K562 (cell line): ENCODE data around the gene SH3BGR. TPM values are rescaled to one million over a fixed set of nuclear protein-coding genes. Genes with fewer than 3 reads are reported as not detected.

Source experiments
- ARID1B ChIP-seq: fragments of 450-650 bp; IDR thresholded peaks from 2 replicates; pipeline ENCODE4 v1.6.1; 2016; ENCODE audit warnings: antibody characterized with exemption, mild to moderate bottlenecking, inconsistent platforms
- C11orf30 ChIP-seq: fragments of 450-650 bp; IDR thresholded peaks from 2 replicates; pipeline ENCODE4 v1.6.1; 2016; ENCODE audit warnings: low read depth, mild to moderate bottlenecking
- CXXC5 ChIP-seq: fragments of 250-450 bp; sonication (Bioruptor Pico); IDR thresholded peaks from 2 replicates; pipeline ENCODE4 v1.8.0; 2022; ENCODE audit warnings: inconsistent platforms, mild to moderate bottlenecking, moderate library complexity
- EGR1 ChIP-seq: fragments of 450-650 bp; conservative IDR thresholded peaks from 2 replicates; pipeline ENCODE4 v1.6.1; 2017; ENCODE audit warnings: mild to moderate bottlenecking
- EHMT2 ChIP-seq: fragments of 450-650 bp; IDR thresholded peaks from 2 replicates; pipeline ENCODE4 v1.6.1; 2018; ENCODE audit warnings: antibody characterized with exemption
- EP300 ChIP-seq: IDR thresholded peaks from 2 replicates; pipeline ENCODE4 v1.6.1; 2012; ENCODE audit warnings: low read length, improper control_type of control experiment
- ETV6 ChIP-seq, 3 experiments: fragments of 150-350 bp in 1 of 3; sonication (generic) in 1 of 3; formaldehyde crosslinking in 1 of 3; IDR thresholded peaks; 2 replicates each; pipeline versions ENCODE4 v1.6.1 to v1.8.0; 2014 to 2022; ENCODE audit warnings: borderline replicate concordance in 2 of 3, low read depth in 2 of 3, antibody characterized with exemption in 1 of 3, low read length in 1 of 3, mild to moderate bottlenecking in 1 of 3, missing genetic modification reagents in 1 of 3
- FOXM1 ChIP-seq, 2 experiments: fragments of 450-650 bp in 1 of 2; sonication (generic) in 1 of 2; formaldehyde crosslinking in 1 of 2; IDR thresholded peaks; 2 replicates each; pipeline versions ENCODE4 v1.6.1 to v1.9.0; 2017 to 2022; ENCODE audit warnings: low read depth in 2 of 2, mild to moderate bottlenecking in 2 of 2, missing genetic modification reagents in 1 of 2, moderate library complexity in 1 of 2
- HOMEZ ChIP-seq: fragments of 250-450 bp; sonication (Bioruptor Pico); IDR thresholded peaks from 2 replicates; pipeline ENCODE4 v1.4.0; 2020; ENCODE audit warnings: mild to moderate bottlenecking, moderate library complexity
- JUND ChIP-seq, 2 experiments: IDR thresholded peaks; 2 replicates in 1 of 2; 3 replicates in 1 of 2; pipeline ENCODE4 v1.6.1; 2011; ENCODE audit warnings: borderline replicate concordance in 2 of 2, low read depth in 2 of 2, low read length in 2 of 2, improper control_type of control experiment in 1 of 2, missing biosample characterization in 1 of 2, missing genetic modification characterization in 1 of 2, missing genetic modification reagents in 1 of 2
- MBD2 ChIP-seq: sonication (generic); IDR thresholded peaks from 2 replicates; pipeline ENCODE4 v1.6.1; 2016; ENCODE audit warnings: low read depth, borderline replicate concordance
- NBN ChIP-seq: fragments of 450-650 bp; IDR thresholded peaks from 2 replicates; pipeline ENCODE4 v1.6.1; 2016; ENCODE audit warnings: low read depth, mild to moderate bottlenecking
- POLR2AphosphoS5 ChIP-seq: IDR thresholded peaks from 2 replicates; pipeline ENCODE4 v1.6.1; 2011; ENCODE audit warnings: mild to moderate bottlenecking, low read depth, low read length, moderate library complexity; ENCODE audit not compliant: control insufficient read depth, insufficient read depth
- POLR3G ChIP-seq: IDR thresholded peaks from 2 replicates; pipeline ENCODE4 v1.6.1; 2011; ENCODE audit not compliant: insufficient read length, insufficient replicate concordance; ENCODE audit errors: extremely low read depth
- RCOR1 ChIP-seq, 2 experiments: IDR thresholded peaks; 2 replicates each; pipeline ENCODE4 v1.6.1; 2012; ENCODE audit warnings: low read depth in 2 of 2, low read length in 2 of 2, borderline replicate concordance in 1 of 2, improper control_type of control experiment in 1 of 2
- SETDB1 ChIP-seq: IDR thresholded peaks from one replicate; pipeline ENCODE4 v1.6.1; 2012; ENCODE audit warnings: low read length, control low read depth, inconsistent platforms
- SMAD4 ChIP-seq: fragments of 250-450 bp; sonication (Bioruptor Pico); conservative IDR thresholded peaks from 2 replicates; pipeline ENCODE4 v1.8.0; 2021; ENCODE audit warnings: inconsistent platforms, mild to moderate bottlenecking, moderate library complexity
- SMARCA4 ChIP-seq: fragments of 450-650 bp; IDR thresholded peaks from 2 replicates; pipeline ENCODE4 v1.6.1; 2016
- SMARCE1 ChIP-seq: fragments of 450-650 bp; IDR thresholded peaks from 2 replicates; pipeline ENCODE4 v1.7.1; 2016; ENCODE audit warnings: mild to moderate bottlenecking
- TAF9B ChIP-seq: fragments of 450-650 bp; IDR thresholded peaks from 2 replicates; pipeline ENCODE4 v1.6.1; 2018; ENCODE audit warnings: mild to moderate bottlenecking; ENCODE audit not compliant: partially characterized antibody
- TBP ChIP-seq: optimal IDR thresholded peaks from 2 replicates; pipeline ENCODE3; 2011; ENCODE audit warnings: low read depth, low read length, improper control_type of control experiment
- TCF7 ChIP-seq: sonication (generic); IDR thresholded peaks from 2 replicates; pipeline ENCODE4 v1.6.1; 2016; ENCODE audit warnings: antibody characterized with exemption, borderline replicate concordance
- TFAP4 ChIP-seq: sonication (generic); formaldehyde crosslinking; IDR thresholded peaks from 2 replicates; pipeline ENCODE4 v1.8.0; 2022; ENCODE audit warnings: missing genetic modification reagents, mild to moderate bottlenecking, moderate library complexity, borderline replicate concordance
- TRIM28 ChIP-seq: fragments of 450-650 bp; IDR thresholded peaks from 2 replicates; pipeline ENCODE4 v1.6.1; 2017
- ZNF324 ChIP-seq: fragments of 250-450 bp; sonication (Bioruptor Pico); IDR thresholded peaks from 2 replicates; pipeline ENCODE4 v1.4.0; 2020; ENCODE audit warnings: mild to moderate bottlenecking
- polyA plus RNA-seq, 8 experiments: library from polyadenylated mRNA; depleted of rRNA in 4 of 8; stranded (reverse) in 5 of 8; unstranded in 3 of 8; fragments of >200 nt; fragmentation: Nextera tagmentation in 2 of 8; fragmentation: Illumina TruSeq in 1 of 8; extraction: Ambion mirVana in 2 of 8; extraction: Trizol in 1 of 8; gene quantifications; 2 replicates each; pipeline versions ENCODE4 v1.2.1 to v1.2.3, GENCODE V29; 2011 to 2014; ENCODE audit warnings: inconsistent platforms in 1 of 8, missing spikeins in 1 of 8
- total RNA-seq, 7 experiments: library from RNA; depleted of rRNA in 6 of 7; stranded (reverse); fragments of >200 nt in 6 of 7; fragmentation: Illumina TruSeq in 2 of 7; extraction: Trizol in 2 of 7; gene quantifications; 2 replicates each; pipeline versions ENCODE4 v1.2.1 to v1.2.3, GENCODE V29; 2011 to 2021; ENCODE audit warnings: low replicate concordance in 1 of 7
- TF ChIP-seq, protein P1 (sequence below): fragments of 450-650 bp; IDR thresholded peaks from 2 replicates; pipeline ENCODE4 v1.6.1; 2016

The SH3BGR gene
- total and polyA plus RNA-seq, 9 of the 15 experiments (the other 6 are each of a cell fraction or from before 2014, with no cell fraction given): 6.6 to 42.9 (median 25.6) TPM

DNA sequence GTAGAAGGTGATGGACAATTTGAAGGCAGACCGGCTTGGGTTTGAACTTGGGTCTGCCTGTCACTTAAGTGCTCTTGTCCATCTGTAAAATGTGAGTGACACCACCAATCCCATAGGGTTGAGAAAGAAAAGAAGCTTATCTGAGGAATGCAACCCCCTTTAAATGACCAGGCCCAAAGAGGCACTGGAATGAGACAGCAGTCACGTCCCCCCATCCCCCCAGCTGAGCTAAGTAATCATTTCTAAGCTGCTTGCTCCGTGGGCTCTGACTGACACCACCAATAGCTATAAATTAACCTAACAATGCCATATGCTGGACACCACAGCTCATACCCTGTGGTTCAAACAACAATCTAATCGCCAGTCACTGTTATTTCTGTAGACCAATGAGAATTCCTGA, 21.3 kb upstream of the SH3BGR start (continued):
- TF ChIP-seq C11orf30 (peak; percentile 55; the same call in 1 of the 2 replicates), TBP (peak; percentile 68), CXXC5 (CRISPR knock-in tag) (0 out of 2 replicates have a peak, but pooled peaks have one; percentile 36), SMARCE1 (peak; percentile 62; the same call in 1 of the 2 replicates), MBD2 (peak; percentile 32; the same call in 1 of the 2 replicates), TRIM28 (peak; percentile 53; the same call in 1 of the 2 replicates), TAF9B (peak; percentile 67), ARID1B (peak; percentile 87), RCOR1 (IDR thresholded peaks at IDR 0.05; ENCODE audit: borderline replicate concordance in 1 of 2, low read depth in 2 of 2, low read length in 2 of 2) (peak in 1 of 2 experiments; percentile 68; a peak in 1 of 4 replicates), POLR2AphosphoS5 (peak; percentile 75; the same call in 1 of the 2 replicates), TFAP4 (CRISPR knock-in tag) (peak; percentile 57; the same call in 1 of the 2 replicates), JUND (IDR thresholded peaks at IDR 0.05; ENCODE audit: borderline replicate concordance, low read depth, low read length) (peak; percentile 46; the same call in 1 of the 2 replicates), JUND (tag; IDR thresholded peaks at IDR 0.05; ENCODE audit: borderline replicate concordance, low read depth, low read length) (peak; percentile 37; the same call in 1 of the 3 replicates), SETDB1 (no peak), TCF7 (no peak), EGR1 (peak; percentile 38; the same call in 1 of the 2 replicates), ZNF324 (CRISPR knock-in tag) (no peak), SMAD4 (0 out of 2 replicates have a peak, but pooled peaks have one; percentile 34), NBN (0 out of 2 replicates have a peak, but pooled peaks have one; percentile 43), SMARCA4 (peak; percentile 71), EHMT2 (peak; percentile 70), FOXM1 (IDR thresholded peaks at IDR 0.05; ENCODE audit: low read depth) (peak; percentile 51; the same call in 1 of the 2 replicates), FOXM1 (CRISPR knock-in tag; IDR thresholded peaks at IDR 0.05; ENCODE audit: low read depth) (no peak), ETV6 (IDR thresholded peaks at IDR 0.05; ENCODE audit: borderline replicate concordance in 1 of 2, low read depth in 2 of 2, low read length in 1 of 2) (no peak), ETV6 (CRISPR knock-in tag; IDR thresholded peaks at IDR 0.05; ENCODE audit: borderline replicate concordance) (no peak), POLR3G (no peak), HOMEZ (no peak), EP300 (peak; percentile 77; the same call in 1 of the 2 replicates)
- TF ChIP-seq, protein P1, sequence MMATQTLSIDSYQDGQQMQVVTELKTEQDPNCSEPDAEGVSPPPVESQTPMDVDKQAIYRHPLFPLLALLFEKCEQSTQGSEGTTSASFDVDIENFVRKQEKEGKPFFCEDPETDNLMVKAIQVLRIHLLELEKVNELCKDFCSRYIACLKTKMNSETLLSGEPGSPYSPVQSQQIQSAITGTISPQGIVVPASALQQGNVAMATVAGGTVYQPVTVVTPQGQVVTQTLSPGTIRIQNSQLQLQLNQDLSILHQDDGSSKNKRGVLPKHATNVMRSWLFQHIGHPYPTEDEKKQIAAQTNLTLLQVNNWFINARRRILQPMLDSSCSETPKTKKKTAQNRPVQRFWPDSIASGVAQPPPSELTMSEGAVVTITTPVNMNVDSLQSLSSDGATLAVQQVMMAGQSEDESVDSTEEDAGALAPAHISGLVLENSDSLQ: peak; percentile 97
